Activated B cell treated with CpG ODN at 0.5 μM for 24 hours (primary cell): ENCODE measurements around the gene BAMBI. TPM values are rescaled to one million over a fixed set of nuclear protein-coding genes. Genes with fewer than 3 reads are reported as not detected.

Source experiments
- ATAC-seq: fragments of 200-7000 bp; cut with Tn5 transposase; one replicate; pipeline ENCODE4 v1.10.0; 2021; ENCODE audit warnings: low read depth, mild to moderate bottlenecking, moderate library complexity
- CTCF ChIA-PET: fragments of 350-600 bp; sonication (Branson Sonifier 250); formaldehyde crosslinking; loops from one replicate; lab custom pipeline; 2021; ENCODE audit warnings: antibody characterized with exemption; lab: Charles Lee
- POLR2A ChIA-PET: fragments of 350-600 bp; sonication (Branson Sonifier 250); formaldehyde crosslinking; loops from one replicate; lab custom pipeline; 2021; ENCODE audit warnings: antibody characterized with exemption; lab: Charles Lee
- DNase-seq: peaks from one replicate; pipeline ENCODE4 v3.0.0; 2022
- H3K27ac Mint-ChIP-seq: one replicate; pipeline ENCODE4 v1.8.0; 2020; ENCODE audit warnings: mixed read lengths
- H3K27me3 Mint-ChIP-seq: one replicate; pipeline ENCODE4 v1.8.0; 2021; ENCODE audit warnings: mixed read lengths
- H3K36me3 Mint-ChIP-seq: one replicate; pipeline ENCODE4 v1.8.0; 2021; ENCODE audit warnings: low read depth, mixed read lengths
- H3K4me1 Mint-ChIP-seq: one replicate; pipeline ENCODE4 v1.8.0; 2021; ENCODE audit warnings: mixed read lengths
- H3K4me3 Mint-ChIP-seq: one replicate; pipeline ENCODE4 v1.8.0; 2020; ENCODE audit warnings: mild to moderate bottlenecking, mixed read lengths
- H3K9me3 Mint-ChIP-seq: one replicate; pipeline ENCODE4 v1.8.0; 2020; ENCODE audit warnings: mixed read lengths
- intact Hi-C: fragments of 100-400 bp; cut with micrococcal nuclease; formaldehyde crosslinking; loops from one replicate; pipeline ENCODE4 v1.15.1; 2024
- total RNA-seq: library from RNA; stranded (reverse); gene quantifications from 2 replicates; pipeline ENCODE4 v1.2.3, GENCODE V29; 2022
- TF ChIP-seq, protein P1 (sequence below): fragments of 200-600 bp; IDR thresholded peaks from one replicate; pipeline ENCODE4 v1.8.0; 2022; ENCODE audit warnings: antibody characterized with exemption, mild to moderate bottlenecking

BAMBI gene
- total RNA-seq, 1 donor from 2014 or later, result 0.16 TPM

DNA sequence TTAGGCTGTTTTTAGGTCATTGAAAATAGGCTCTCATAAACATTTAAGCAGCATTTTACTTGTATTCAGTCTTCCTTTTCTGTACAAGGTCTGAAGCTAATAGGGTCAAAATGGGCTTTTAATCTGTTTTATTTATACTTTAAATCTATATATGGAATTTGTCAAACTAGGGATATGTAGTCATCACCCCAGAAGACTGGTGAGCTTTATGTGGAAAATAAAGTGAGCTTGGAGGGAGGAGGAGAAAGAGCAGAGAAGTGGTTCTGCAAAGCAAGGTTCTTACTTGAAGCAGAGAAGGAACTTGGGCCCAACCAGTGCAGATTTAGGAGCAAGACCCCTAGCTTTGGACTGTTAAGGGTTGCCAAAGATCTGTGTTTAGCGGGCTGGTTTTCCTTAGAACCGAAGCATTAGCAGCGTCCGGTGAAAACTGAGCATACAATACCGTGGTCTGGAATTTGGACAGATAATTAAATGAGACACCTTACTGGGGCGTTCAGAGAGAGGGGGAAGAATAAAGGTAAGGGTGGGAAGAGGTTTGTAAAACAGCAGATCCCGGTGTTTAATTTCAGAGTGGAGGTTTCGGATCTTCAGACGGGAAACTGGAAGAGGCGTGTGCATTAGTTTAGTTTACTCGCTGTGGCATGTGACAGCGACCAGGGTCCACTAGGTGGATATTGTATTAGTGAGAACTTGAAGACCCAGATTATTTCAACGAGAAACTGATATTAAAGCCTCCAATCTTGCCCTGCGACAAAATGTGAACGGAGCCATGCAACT is 2.4 kb downstream of the BAMBI start:
- ChIA-PET CTCF (interaction anchor here (0.8 kb wide), 1 partner anchor 11 kb away, joined by 4 read pairs; no protein-coding TSS in a partner anchor), POLR2A (interaction anchor here (0.6 kb wide), 1 partner anchor 275 kb away, joined by 4 read pairs; no protein-coding TSS in a partner anchor)
- Mint-ChIP-seq H3K36me3 (peaks cover 2% of the 10 kb centered on the region), H3K27ac (no peak overlapping the region), H3K4me1 (peaks cover 30% of the 10 kb centered on the region), H3K27me3 (peaks cover 41% of the 10 kb centered on the region), H3K4me3 (peak overlapping the region; percentile 48), H3K9me3 (no peaks in the 10 kb centered on the region)
- TF ChIP-seq, protein P1, sequence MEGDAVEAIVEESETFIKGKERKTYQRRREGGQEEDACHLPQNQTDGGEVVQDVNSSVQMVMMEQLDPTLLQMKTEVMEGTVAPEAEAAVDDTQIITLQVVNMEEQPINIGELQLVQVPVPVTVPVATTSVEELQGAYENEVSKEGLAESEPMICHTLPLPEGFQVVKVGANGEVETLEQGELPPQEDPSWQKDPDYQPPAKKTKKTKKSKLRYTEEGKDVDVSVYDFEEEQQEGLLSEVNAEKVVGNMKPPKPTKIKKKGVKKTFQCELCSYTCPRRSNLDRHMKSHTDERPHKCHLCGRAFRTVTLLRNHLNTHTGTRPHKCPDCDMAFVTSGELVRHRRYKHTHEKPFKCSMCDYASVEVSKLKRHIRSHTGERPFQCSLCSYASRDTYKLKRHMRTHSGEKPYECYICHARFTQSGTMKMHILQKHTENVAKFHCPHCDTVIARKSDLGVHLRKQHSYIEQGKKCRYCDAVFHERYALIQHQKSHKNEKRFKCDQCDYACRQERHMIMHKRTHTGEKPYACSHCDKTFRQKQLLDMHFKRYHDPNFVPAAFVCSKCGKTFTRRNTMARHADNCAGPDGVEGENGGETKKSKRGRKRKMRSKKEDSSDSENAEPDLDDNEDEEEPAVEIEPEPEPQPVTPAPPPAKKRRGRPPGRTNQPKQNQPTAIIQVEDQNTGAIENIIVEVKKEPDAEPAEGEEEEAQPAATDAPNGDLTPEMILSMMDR, result no peak
- no peak for DNase-seq
- intact Hi-C loops, result loop anchor here (2.0 to 5.0 kb wide), 6 partner anchors 198 to 1175 kb away; partner anchors contain the start of gene RAB18
- no peak for ATAC-seq

DNA sequence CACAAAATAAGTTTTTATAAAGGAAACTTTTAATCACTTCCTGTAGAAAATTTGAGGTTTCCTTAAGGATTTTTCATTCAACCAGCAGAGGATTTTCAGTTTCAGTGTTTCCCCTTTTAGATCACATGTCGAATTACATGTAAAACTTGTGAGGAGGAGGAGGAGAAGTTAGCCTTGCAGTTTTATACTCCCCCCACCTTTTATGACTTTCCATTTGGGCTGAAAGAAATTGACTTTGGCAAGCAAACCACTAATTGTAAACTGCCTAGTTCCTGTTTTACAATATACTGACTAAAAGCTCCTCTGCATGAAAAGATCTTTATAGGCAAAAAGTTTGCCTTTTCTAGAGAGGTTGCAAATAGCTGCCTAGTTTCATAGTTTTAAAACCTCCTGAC is 3.0 kb downstream of the BAMBI start:
- CTCF ChIA-PET, result no interaction called here
- ATAC-seq (no peak), DNase-seq (no peak)
- Mint-ChIP-seq H3K27me3 (peaks cover 35% of the 10 kb centered on the region), H3K4me3 (peak overlapping the region; percentile 48), H3K9me3 (no peaks in the 10 kb centered on the region), H3K4me1 (peaks cover 30% of the 10 kb centered on the region), H3K36me3 (peaks cover 2% of the 10 kb centered on the region), H3K27ac (no peak overlapping the region)
- POLR2A ChIA-PET, result no interaction called here
- intact Hi-C loops, result no loop called here
- TF ChIP-seq, protein P1, result no peak

DNA sequence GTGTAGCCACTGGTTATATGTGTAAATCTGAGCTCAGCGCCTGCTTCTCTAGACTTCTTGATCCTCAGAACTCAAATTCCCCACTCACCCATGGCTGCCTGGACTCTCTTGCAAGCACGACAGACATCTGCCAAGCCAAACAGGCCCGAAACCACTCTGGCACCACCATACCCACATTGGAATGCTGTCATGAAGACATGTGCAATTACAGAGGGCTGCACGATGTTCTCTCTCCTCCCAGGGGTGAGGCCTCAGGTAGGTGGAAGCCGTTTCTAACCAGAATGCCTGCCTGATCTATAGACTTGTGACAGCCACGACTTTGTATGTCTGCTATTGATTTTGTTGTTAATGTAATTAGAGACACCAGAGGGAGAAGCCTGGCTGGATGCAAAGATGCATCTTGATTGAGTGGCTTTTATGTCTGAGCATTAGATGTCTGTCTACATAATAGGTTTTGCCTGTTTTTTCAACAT is 4.0 kb downstream of the BAMBI start:
- Mint-ChIP-seq H3K4me1 (peaks cover 28% of the 10 kb centered on the region), H3K27ac (no peak overlapping the region), H3K27me3 (peaks cover 33% of the 10 kb centered on the region), H3K36me3 (peaks cover 2% of the 10 kb centered on the region), H3K9me3 (no peaks in the 10 kb centered on the region), H3K4me3 (no peak overlapping the region)
- DNase-seq, result no peak
- ATAC-seq, result no peak
- POLR2A ChIA-PET, result no interaction called here
- CTCF ChIA-PET, result no interaction called here
- TF ChIP-seq, protein P1, result no peak
- intact Hi-C loops, result no loop called here

DNA sequence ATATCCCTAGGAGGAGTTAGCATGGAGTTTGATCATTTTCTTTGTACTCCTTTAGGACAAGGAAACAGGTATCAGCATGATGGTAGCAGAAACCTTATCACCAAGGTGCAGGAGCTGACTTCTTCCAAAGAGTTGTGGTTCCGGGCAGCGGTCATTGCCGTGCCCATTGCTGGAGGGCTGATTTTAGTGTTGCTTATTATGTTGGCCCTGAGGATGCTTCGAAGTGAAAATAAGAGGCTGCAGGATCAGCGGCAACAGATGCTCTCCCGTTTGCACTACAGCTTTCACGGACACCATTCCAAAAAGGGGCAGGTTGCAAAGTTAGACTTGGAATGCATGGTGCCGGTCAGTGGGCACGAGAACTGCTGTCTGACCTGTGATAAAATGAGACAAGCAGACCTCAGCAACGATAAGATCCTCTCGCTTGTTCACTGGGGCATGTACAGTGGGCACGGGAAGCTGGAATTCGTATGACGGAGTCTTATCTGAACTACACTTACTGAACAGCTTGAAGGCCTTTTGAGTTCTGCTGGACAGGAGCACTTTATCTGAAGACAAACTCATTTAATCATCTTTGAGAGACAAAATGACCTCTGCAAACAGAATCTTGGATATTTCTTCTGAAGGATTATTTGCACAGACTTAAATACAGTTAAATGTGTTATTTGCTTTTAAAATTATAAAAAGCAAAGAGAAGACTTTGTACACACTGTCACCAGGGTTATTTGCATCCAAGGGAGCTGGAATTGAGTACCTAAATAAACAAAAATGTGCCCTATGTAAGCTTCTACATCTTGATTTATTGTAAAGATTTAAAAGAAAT is 4.8 kb downstream of the BAMBI start:
- DNase-seq (no peak), ATAC-seq (no peak)
- intact Hi-C loops, result no loop called here
- Mint-ChIP-seq H3K27ac (no peak overlapping the region), H3K4me3 (no peak overlapping the region), H3K9me3 (no peaks in the 10 kb centered on the region), H3K36me3 (peaks cover 2% of the 10 kb centered on the region), H3K27me3 (peaks cover 29% of the 10 kb centered on the region), H3K4me1 (peaks cover 24% of the 10 kb centered on the region)
- CTCF ChIA-PET, result no interaction called here
- TF ChIP-seq, protein P1, result no peak
- POLR2A ChIA-PET, result no interaction called here
